DMS 273 treated with DMSO at 0.1 percent for 48 hours (cell line): Measurements from ENCODE around the gene CC2D1A.

Experiments used
- DNase-seq: peaks from one replicate; lab custom pipeline; 2025; lab: John Stamatoyannopoulos, UW

Gene CC2D1A

GRCh38 chr19:13905634-13906520 lies at the start of gene CC2D1A, which contains the start of gene BRME1:
Gene CC2D1A, plus strand, starts transcription at chr19:13906201. Its CDS starts 241 bp downstream, at chr19:13906442.
Gene BRME1, minus strand, starts transcription at chr19:13906117. Its CDS starts 1,225 bp downstream, at chr19:13904892.
- peak; percentile 67 for DNase-seq

- DNase-seq, result no peak
These were observed 49.5 kb upstream of the CC2D1A start for GRCh38 chr19:13856497-13856896.

DNA sequence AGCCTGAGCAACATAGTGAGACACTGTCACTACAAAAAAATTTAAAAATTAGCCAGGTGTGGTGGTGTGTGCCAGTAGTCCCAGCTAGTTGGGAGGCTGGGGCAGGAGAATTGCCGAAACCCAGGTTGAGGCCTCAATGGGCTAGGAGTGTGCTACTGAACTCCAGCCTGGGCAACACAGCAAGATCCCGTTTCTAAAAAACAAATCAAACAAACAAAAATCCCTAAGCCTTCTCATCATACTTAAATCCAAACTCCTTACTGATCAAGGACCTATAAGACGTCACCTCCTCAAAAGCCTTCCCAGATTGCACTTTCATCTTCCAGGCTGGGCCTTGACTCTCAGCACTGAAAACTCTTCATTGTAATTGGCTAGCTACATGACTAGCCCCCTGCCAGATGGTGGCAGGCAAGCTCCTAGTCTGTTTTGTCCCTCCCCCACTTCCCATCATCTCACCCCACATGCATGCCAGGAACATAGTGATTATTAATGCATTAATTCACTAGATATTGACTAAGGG lies 46.6 kb upstream of the CC2D1A start:
- peak; percentile 31 for DNase-seq

- DNase-seq, result no peak
These were observed 45.2 kb upstream of the CC2D1A start for GRCh38 chr19:13860679-13861391.

- DNase-seq, result no peak
These were observed 44.6 kb upstream of the CC2D1A start for GRCh38 chr19:13861392-13861713.

GRCh38 chr19:13861714-13862531 lies 44.1 kb upstream of the CC2D1A start:
- DNase-seq, result peak; percentile 67

DNA sequence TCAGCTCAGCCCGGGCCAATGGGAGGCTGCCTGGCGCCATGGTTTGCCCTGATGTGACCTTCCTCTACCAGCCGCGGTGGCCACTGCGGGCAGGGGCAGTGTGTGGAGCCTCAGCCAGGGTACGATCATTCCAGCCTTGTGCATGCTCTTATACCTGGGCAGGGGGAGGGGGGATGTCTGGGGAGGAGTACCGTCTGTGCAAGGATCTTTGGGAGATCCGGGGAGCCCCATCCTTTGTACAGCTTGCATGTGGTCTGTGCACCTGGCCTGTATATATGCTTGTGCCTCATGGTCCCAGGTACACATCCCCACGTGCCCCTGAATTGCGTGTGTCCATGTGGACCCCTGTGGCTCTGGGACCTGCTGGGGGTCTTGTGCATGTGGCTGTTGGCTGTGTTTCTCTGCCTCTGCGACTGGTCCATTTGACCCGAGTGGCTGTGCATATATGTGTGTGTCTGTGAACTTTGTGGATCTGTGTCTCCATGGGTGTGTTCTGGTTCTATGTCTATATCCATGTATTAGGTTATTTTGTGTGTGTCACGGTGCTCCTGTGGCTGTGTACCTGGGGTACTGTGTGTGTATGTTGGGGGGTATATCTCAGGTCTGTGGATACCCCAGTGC lies 41.8 kb upstream of the CC2D1A start:
- DNase-seq, result no peak

- DNase-seq, result no peak
These were observed 41.1 kb upstream of the CC2D1A start for GRCh38 chr19:13864667-13865570.

GRCh38 chr19:13865571-13866462 lies 40.2 kb upstream of the CC2D1A start:
- no peak for DNase-seq

DNA sequence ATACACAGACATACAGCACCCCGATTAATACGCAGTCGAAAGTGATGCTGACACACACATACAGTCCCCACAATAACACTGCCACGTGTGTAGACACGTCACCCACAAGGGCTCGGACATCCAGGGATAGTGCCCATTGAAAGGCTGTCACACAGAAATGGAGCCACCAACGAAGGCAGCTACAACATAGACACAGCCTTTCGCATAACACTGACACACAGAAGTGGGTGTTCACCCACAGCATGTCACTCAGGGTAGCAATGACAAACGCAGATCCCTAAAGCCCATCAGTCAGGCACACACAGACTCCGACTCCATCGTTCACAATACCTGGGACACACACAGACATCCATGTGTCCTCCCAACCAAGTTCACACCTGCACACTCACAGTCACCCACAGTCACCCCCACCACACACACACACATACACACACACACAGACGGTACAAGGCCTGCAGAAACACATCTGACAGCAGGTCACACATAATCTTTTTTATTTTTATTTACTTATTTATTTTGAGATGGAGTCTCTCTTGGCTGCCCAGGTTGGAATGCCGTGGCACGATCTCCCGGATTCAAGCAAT lies 39.4 kb upstream of the CC2D1A start:
- no peak for DNase-seq

DNA sequence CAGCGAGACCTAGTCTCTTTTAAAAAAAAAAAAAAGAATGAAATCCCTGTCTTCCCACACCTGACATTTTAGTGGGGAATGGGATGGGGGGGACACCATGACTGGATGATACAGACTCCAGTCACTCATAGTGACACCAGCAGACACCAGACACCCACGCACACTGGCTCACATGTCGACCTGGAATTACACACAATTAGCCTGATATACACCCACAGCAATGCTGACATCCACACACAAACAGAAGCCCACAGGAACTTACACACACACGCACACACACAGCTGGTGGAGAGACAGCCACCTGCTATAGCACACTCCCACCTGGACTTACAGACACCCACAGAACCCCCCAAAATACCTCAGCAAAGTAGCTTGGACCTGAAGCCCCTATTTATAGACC lies 37.3 kb upstream of the CC2D1A start:
- no peak for DNase-seq

- DNase-seq, result no peak
These were observed 36.7 kb upstream of the CC2D1A start for GRCh38 chr19:13869281-13869680.

DNA sequence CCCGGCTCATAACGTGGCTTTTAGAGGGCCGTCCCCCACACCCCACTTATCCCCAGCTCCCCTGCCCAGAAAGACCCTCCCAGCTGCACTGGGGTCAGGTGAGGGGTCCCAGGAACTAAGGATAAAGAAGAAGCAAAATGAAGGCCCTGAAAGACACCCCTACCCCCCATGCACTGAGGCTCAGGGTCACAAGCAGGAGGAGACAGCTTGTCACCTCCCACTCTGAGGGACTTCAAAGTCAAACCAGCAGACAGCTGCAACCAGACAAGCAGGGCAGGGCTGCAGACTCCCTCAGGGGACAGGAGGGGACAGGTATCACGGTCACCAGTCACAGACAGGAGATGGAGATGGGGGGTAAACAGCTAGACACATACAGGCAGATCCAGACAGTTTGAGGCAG lies 35.1 kb upstream of the CC2D1A start:
- no peak for DNase-seq

GRCh38 chr19:13872339-13872694 lies 33.7 kb upstream of the CC2D1A start:
- DNase-seq, result no peak

- no peak for DNase-seq
These were observed 33.2 kb upstream of the CC2D1A start for GRCh38 chr19:13872695-13873389.

DNA sequence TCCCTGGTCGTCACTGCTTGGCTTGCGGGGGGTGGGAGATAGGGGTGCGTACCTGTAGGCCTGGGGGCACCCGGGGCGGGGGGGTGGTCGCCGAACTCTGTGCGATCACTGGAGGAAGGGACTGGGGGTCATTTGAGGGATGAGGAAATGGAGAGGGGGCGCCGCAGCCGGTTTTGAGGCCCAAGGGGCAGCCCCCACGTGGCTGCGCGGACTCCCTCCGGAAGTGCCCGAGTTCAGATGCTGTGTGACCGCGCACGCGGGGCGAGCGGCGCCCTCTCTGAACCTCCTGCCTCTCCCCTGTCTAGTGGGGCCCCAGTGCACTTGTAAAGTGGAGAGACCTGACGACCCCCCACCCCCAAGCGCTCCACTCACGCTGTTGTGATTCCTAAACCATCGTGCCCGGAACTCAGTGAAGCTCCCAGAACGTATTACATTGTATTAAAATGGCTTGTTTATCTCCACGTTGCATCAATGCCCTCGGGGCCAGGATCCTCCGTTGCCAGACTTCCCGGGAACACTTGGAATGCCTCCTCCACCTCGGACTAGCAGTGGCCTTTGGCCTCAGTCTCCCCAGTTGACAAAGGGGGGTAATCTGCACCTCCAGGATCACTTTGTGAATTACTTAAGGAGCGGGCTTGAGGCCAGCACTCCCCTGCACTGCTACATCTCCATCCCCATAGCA lies 32.0 kb upstream of the CC2D1A start:
- DNase-seq, result no peak

- DNase-seq, result no peak
These were observed 30.2 kb upstream of the CC2D1A start for GRCh38 chr19:13875824-13876223.

GRCh38 chr19:13876834-13877233 lies 29.2 kb upstream of the CC2D1A start, which contains the start of gene NANOS3:
Gene NANOS3, plus strand, starts transcription at chr19:13877134. Its CDS starts 115 bp downstream, at chr19:13877249.
- no peak for DNase-seq
